WTC11 (cell line): ENCODE measurements around the gene CCDC116. TPM values are rescaled to one million over a fixed set of nuclear protein-coding genes. Genes with fewer than 3 reads are reported as not detected.

Experiments used
- ATAC-seq: fragments of 200-7000 bp; cut with Tn5 transposase; 2 replicates; pipeline ENCODE4 v1.10.0; 2021; ENCODE audit warnings: mild to moderate bottlenecking, moderate library complexity
- CTCF ChIA-PET: fragments of 300-600 bp; sonication (Branson Sonifier 250); formaldehyde crosslinking; loops from one replicate; lab custom pipeline; 2021; ENCODE audit warnings: antibody characterized with exemption; lab: Charles Lee
- POLR2A ChIA-PET: fragments of 350-600 bp; sonication (Branson Sonifier 250); formaldehyde crosslinking; loops from one replicate; lab custom pipeline; 2021; ENCODE audit warnings: antibody characterized with exemption; lab: Charles Lee
- DNase-seq: peaks from one replicate; pipeline ENCODE4 v3.0.0; 2021; ENCODE audit warnings: low spot score
- H3K27ac Mint-ChIP-seq: 2 replicates; pipeline ENCODE4 v1.8.0; 2021; ENCODE audit warnings: mixed read lengths
- H3K27me3 Mint-ChIP-seq: 2 replicates; pipeline ENCODE4 v1.8.0; 2021; ENCODE audit warnings: low read depth, mild to moderate bottlenecking, moderate library complexity, mixed read lengths
- H3K36me3 Mint-ChIP-seq: 2 replicates; pipeline ENCODE4 v1.8.0; 2021; ENCODE audit warnings: mixed read lengths
- H3K4me1 Mint-ChIP-seq: 2 replicates; pipeline ENCODE4 v1.8.0; 2022; ENCODE audit warnings: mixed read lengths
- H3K4me3 Mint-ChIP-seq: 2 replicates; pipeline ENCODE4 v1.8.0; 2021; ENCODE audit warnings: mild to moderate bottlenecking, moderate library complexity, mixed read lengths
- H3K9me3 Mint-ChIP-seq: 2 replicates; pipeline ENCODE4 v1.8.0; 2021; ENCODE audit warnings: mixed read lengths
- CBFB ChIP-seq: sonication (generic); formaldehyde crosslinking; IDR thresholded peaks from 2 replicates; pipeline ENCODE4 v1.8.1; 2022; ENCODE audit warnings: mild to moderate bottlenecking, low read depth, missing genetic modification reagents
- E2F1 ChIP-seq: sonication (generic); formaldehyde crosslinking; IDR thresholded peaks from 2 replicates; pipeline ENCODE4 v1.8.0; 2022; ENCODE audit warnings: mild to moderate bottlenecking, missing genetic modification reagents
- E2F5 ChIP-seq: sonication (generic); formaldehyde crosslinking; IDR thresholded peaks from 2 replicates; pipeline ENCODE4 v1.8.1; 2022; ENCODE audit warnings: mild to moderate bottlenecking, moderate library complexity, missing genetic modification reagents
- IRF2 ChIP-seq: sonication (generic); formaldehyde crosslinking; IDR thresholded peaks from 2 replicates; pipeline ENCODE4 v1.8.0; 2022; ENCODE audit warnings: low read depth, missing genetic modification reagents, borderline replicate concordance
- JAZF1 ChIP-seq: fragments of 250-450 bp; sonication (Bioruptor Pico); IDR thresholded peaks from 2 replicates; pipeline ENCODE4 v1.9.0; 2021; ENCODE audit warnings: moderate library complexity, mild to moderate bottlenecking, inconsistent platforms
- KAT7 ChIP-seq: sonication (generic); formaldehyde crosslinking; IDR thresholded peaks from 2 replicates; pipeline ENCODE4 v1.8.1; 2023; ENCODE audit warnings: missing genetic modification reagents, mild to moderate bottlenecking, borderline replicate concordance
- NFE2L1 ChIP-seq: sonication (generic); formaldehyde crosslinking; IDR thresholded peaks from 2 replicates; pipeline ENCODE4 v1.8.1; 2023; ENCODE audit warnings: missing genetic modification reagents
- NFYB ChIP-seq: sonication (generic); formaldehyde crosslinking; conservative IDR thresholded peaks from 2 replicates; pipeline ENCODE4 v1.8.0; 2022; ENCODE audit warnings: low read depth, missing genetic modification reagents
- OVOL2 ChIP-seq: fragments of 250-450 bp; sonication (Bioruptor Pico); IDR thresholded peaks from 2 replicates; pipeline ENCODE4 v1.9.0; 2021; ENCODE audit warnings: mild to moderate bottlenecking, borderline replicate concordance
- PRDM15 ChIP-seq: sonication (generic); formaldehyde crosslinking; IDR thresholded peaks from 2 replicates; pipeline ENCODE4 v1.8.0; 2022; ENCODE audit warnings: missing genetic modification reagents
- PREB ChIP-seq: sonication (generic); formaldehyde crosslinking; IDR thresholded peaks from 2 replicates; pipeline ENCODE4 v1.8.1; 2022; ENCODE audit warnings: mild to moderate bottlenecking, missing genetic modification reagents, moderate library complexity, borderline replicate concordance
- PRRX2 ChIP-seq: fragments of 250-450 bp; sonication (Bioruptor Pico); IDR thresholded peaks from 2 replicates; pipeline ENCODE4 v1.8.0; 2021; ENCODE audit warnings: mild to moderate bottlenecking
- SP1 ChIP-seq: sonication (generic); formaldehyde crosslinking; conservative IDR thresholded peaks from 2 replicates; pipeline ENCODE4 v1.8.1; 2022; ENCODE audit warnings: missing genetic modification reagents
- TCF7 ChIP-seq: sonication (generic); formaldehyde crosslinking; IDR thresholded peaks from 2 replicates; pipeline ENCODE4 v1.8.0; 2022; ENCODE audit warnings: mild to moderate bottlenecking, low read depth, missing genetic modification reagents, moderate library complexity
- TEAD4 ChIP-seq: sonication (generic); formaldehyde crosslinking; IDR thresholded peaks from 2 replicates; pipeline ENCODE4 v1.8.0; 2022; ENCODE audit warnings: mild to moderate bottlenecking, missing genetic modification reagents
- ZNF121 ChIP-seq: sonication (generic); formaldehyde crosslinking; IDR thresholded peaks from 2 replicates; pipeline ENCODE4 v1.8.0; 2023; ENCODE audit warnings: missing genetic modification reagents
- ZNF219 ChIP-seq: sonication (generic); formaldehyde crosslinking; IDR thresholded peaks from 2 replicates; pipeline ENCODE4 v1.8.0; 2023; ENCODE audit warnings: missing genetic modification reagents, mild to moderate bottlenecking, borderline replicate concordance
- ZNF317 ChIP-seq: sonication (generic); formaldehyde crosslinking; IDR thresholded peaks from 2 replicates; pipeline ENCODE4 v1.8.1; 2023; ENCODE audit warnings: low read depth, mild to moderate bottlenecking, moderate library complexity, missing genetic modification reagents, borderline replicate concordance
- ZNF396 ChIP-seq: fragments of 250-450 bp; sonication (Bioruptor Pico); IDR thresholded peaks from 2 replicates; pipeline ENCODE4 v1.8.0; 2021; ENCODE audit warnings: mild to moderate bottlenecking, moderate library complexity, borderline replicate concordance
- ZNF425 ChIP-seq: fragments of 250-450 bp; sonication (Bioruptor Pico); conservative IDR thresholded peaks from 2 replicates; pipeline ENCODE4 v1.9.0; 2021; ENCODE audit warnings: mild to moderate bottlenecking
- ZNF532 ChIP-seq: fragments of 250-450 bp; sonication (Bioruptor Pico); IDR thresholded peaks from 2 replicates; pipeline ENCODE4 v1.9.0; 2021; ENCODE audit warnings: mild to moderate bottlenecking, borderline replicate concordance
- total RNA-seq: library from RNA; stranded (reverse); gene quantifications from 3 replicates; pipeline ENCODE4 v1.2.3, GENCODE V29; 2021

The CCDC116 gene
- total RNA-seq, 1 experiment from 2014 or later: 0.57 TPM

GRCh38 chr22:21681566-21682370 lies 49.2 kb downstream of the CCDC116 start (continued):
- TF ChIP-seq ZNF425 (CRISPR knock-in tag) (no peak), CBFB (CRISPR knock-in tag) (no peak), E2F5 (CRISPR knock-in tag) (no peak), JAZF1 (CRISPR knock-in tag) (no peak), IRF2 (no peak), E2F1 (no peak), ZNF396 (CRISPR knock-in tag) (no peak), TCF7 (no peak)

GRCh38 chr22:21682385-21683175 lies 50.0 kb downstream of the CCDC116 start:
- ATAC-seq: no peak
- Mint-ChIP-seq H3K4me1 (no peaks in the 10 kb centered on the region), H3K4me3 (no peak overlapping the region), H3K27ac (0 out of 2 replicates have a peak overlapping the region, but pooled peaks have one; percentile 27), H3K9me3 (no peaks in the 10 kb centered on the region), H3K36me3 (peaks cover 27% of the 10 kb centered on the region), H3K27me3 (no peaks in the 10 kb centered on the region)
- DNase-seq: no peak
- TF ChIP-seq ZNF219 (CRISPR knock-in tag): no peak
- TF ChIP-seq ZNF532 (CRISPR knock-in tag): no peak
- TF ChIP-seq ZNF121 (CRISPR knock-in tag): no peak
- no peak for TF ChIP-seq NFE2L1 (CRISPR knock-in tag)
- TF ChIP-seq TEAD4 (CRISPR knock-in tag): no peak
- no peak for TF ChIP-seq SP1 (CRISPR knock-in tag)
- TF ChIP-seq OVOL2 (CRISPR knock-in tag): no peak
- no peak for TF ChIP-seq NFYB
- no peak for TF ChIP-seq KAT7 (CRISPR knock-in tag)
- no peak for TF ChIP-seq PREB
- no peak for TF ChIP-seq PRRX2
- no peak for TF ChIP-seq ZNF317 (CRISPR knock-in tag)
- no peak for TF ChIP-seq PRDM15 (CRISPR knock-in tag)
- POLR2A ChIA-PET: no interaction called here
- CTCF ChIA-PET: no interaction called here
